DMS 273 (cell line): ENCODE data around the gene COG3.
"Not testable (repeated sequence)": the region's sequence is repeated elsewhere in the genome, so short reads cannot be mapped to it uniquely, and the experiment has no call there.

Experiments
- DNase-seq: peaks from one replicate; lab custom pipeline; 2025; ENCODE audit not compliant: unreplicated experiment; lab: John Stamatoyannopoulos, UW

The COG3 gene

GRCh38 chr13:45464687-45465453, at the start of gene COG3:
Gene COG3 (plus strand): TSS chr13:45464939. CDS start chr13:45465037, 98 bp downstream.
- DNase-seq, result peak; percentile 96

GRCh38 chr13:45415112-45415511, 49.6 kb upstream of the COG3 start:
- no peak for DNase-seq

GRCh38 chr13:45416516-45417128, 48.1 kb upstream of the COG3 start:
- DNase-seq, result peak; percentile 22

GRCh38 chr13:45417790-45418534, 46.8 kb upstream of the COG3 start, which contains the start of gene SLC25A30:
Gene SLC25A30 (minus strand): TSS chr13:45418373. CDS start chr13:45411425, 6,948 bp downstream.
- peak; percentile 91 for DNase-seq

- DNase-seq, result not testable (repeated sequence)
Observed at GRCh38 chr13:45419389-45419788, 45.4 kb upstream of the COG3 start.

GRCh38 chr13:45419945-45420344, 44.8 kb upstream of the COG3 start:
- no peak for DNase-seq

- no peak for DNase-seq
Observed at GRCh38 chr13:45422731-45423292, 41.9 kb upstream of the COG3 start.

- DNase-seq, result not testable (repeated sequence)
Observed at GRCh38 chr13:45426056-45426841, 38.5 kb upstream of the COG3 start.

GRCh38 chr13:45432737-45433380, 31.9 kb upstream of the COG3 start:
- no peak for DNase-seq

- no peak for DNase-seq
Observed at GRCh38 chr13:45433381-45433790, 31.4 kb upstream of the COG3 start.

GRCh38 chr13:45434556-45435371, 30.0 kb upstream of the COG3 start:
- no peak for DNase-seq

GRCh38 chr13:45436332-45436731, 28.4 kb upstream of the COG3 start:
- DNase-seq, result no peak

- DNase-seq, result no peak
Observed at GRCh38 chr13:45436953-45437352, 27.8 kb upstream of the COG3 start.

GRCh38 chr13:45437947-45438346, 26.8 kb upstream of the COG3 start:
- no peak for DNase-seq

GRCh38 chr13:45439008-45439407, 25.7 kb upstream of the COG3 start:
- DNase-seq, result no peak

GRCh38 chr13:45439781-45440462, 24.8 kb upstream of the COG3 start:
- DNase-seq, result no peak

GRCh38 chr13:45441633-45442032, 23.1 kb upstream of the COG3 start:
- peak; percentile 5 for DNase-seq

- DNase-seq, result no peak
Observed at GRCh38 chr13:45445053-45445452, 19.7 kb upstream of the COG3 start.

GRCh38 chr13:45446181-45446580, 18.6 kb upstream of the COG3 start:
- no peak for DNase-seq
